ENCODE results near the gene ZXDC.

Gene ZXDC

DNA sequence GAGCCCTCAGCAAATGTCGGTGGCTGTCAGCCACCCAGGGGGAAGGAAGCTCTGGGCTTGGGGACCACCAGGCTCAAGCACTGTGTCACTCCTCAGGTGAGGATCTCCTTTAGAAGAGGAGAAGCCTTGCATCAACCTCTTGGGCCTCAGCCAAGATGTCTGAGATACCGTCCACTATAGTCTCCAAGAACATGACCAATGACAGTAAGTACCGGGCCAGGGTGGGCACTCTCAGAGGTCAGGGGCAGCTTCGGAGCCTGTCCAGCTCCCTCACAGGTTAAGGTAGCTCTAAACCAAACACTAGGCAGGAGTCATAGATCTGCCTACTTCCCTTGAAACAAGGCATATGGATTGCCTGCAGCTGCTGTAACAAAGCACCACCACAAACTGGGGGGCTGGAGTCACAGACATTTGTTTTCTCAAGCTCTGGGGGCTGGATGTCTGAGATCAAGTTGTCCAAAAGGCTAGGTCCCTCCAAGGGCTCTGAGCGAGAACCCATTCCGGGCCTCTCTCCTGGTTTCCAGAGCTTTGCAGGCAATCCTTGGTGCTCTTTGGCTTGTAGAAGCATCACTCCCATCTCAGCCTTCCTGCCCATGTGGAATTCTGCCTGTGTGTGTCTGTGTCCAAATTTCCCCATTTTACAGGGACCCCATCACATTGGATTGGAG is 79.7 kb downstream of the ZXDC start:
- Histone ChIP-seq H3K9me3 (ENCODE audit: control insufficient read depth, insufficient read depth, low read length) (peaks cover 17% of the 10 kb centered on the region; the same call in 1 of the 2 replicates), H3K9me2 (replicated peaks; ENCODE audit: control insufficient read depth, low read length) (no peaks in the 10 kb centered on the region), H3F3A (ENCODE audit: control insufficient read depth, insufficient read depth) (no peaks in the 10 kb centered on the region), H3K36me3 (ENCODE audit: control insufficient read depth, low read length) (no peaks in the 10 kb centered on the region), H3K4me3 (ENCODE audit: low read length) (no peak overlapping the region), H3K4me1 (ENCODE audit: control insufficient read depth, low read length) (peaks cover 7% of the 10 kb centered on the region), H4K20me1 (ENCODE audit: control insufficient read depth, insufficient read depth, low read depth, low read length) (no peaks in the 10 kb centered on the region), H3K27me3 (ENCODE audit: control insufficient read depth, low read length) (peaks cover 5% of the 10 kb centered on the region), H3K27ac (ENCODE audit: low read depth, low read length) (no peak overlapping the region), H3K79me2 (ENCODE audit: control insufficient read depth, low read length) (no peaks in the 10 kb centered on the region), H3K4me2 (ENCODE audit: low read length) (no peak overlapping the region)
- TF ChIP-seq EZH2phosphoT487 (IDR thresholded peaks at IDR 0.05; ENCODE audit: borderline replicate concordance, low read length): no peak
- TF ChIP-seq, protein P1, sequence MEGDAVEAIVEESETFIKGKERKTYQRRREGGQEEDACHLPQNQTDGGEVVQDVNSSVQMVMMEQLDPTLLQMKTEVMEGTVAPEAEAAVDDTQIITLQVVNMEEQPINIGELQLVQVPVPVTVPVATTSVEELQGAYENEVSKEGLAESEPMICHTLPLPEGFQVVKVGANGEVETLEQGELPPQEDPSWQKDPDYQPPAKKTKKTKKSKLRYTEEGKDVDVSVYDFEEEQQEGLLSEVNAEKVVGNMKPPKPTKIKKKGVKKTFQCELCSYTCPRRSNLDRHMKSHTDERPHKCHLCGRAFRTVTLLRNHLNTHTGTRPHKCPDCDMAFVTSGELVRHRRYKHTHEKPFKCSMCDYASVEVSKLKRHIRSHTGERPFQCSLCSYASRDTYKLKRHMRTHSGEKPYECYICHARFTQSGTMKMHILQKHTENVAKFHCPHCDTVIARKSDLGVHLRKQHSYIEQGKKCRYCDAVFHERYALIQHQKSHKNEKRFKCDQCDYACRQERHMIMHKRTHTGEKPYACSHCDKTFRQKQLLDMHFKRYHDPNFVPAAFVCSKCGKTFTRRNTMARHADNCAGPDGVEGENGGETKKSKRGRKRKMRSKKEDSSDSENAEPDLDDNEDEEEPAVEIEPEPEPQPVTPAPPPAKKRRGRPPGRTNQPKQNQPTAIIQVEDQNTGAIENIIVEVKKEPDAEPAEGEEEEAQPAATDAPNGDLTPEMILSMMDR (IDR thresholded peaks at IDR 0.05; ENCODE audit: low read depth, low read length, poor library complexity, severe bottlenecking): no peak

GRCh38 chr3:126394977-126395321 is 80.7 kb downstream of the ZXDC start:
- peaks cover 13% of the 10 kb centered on the region for H3K4me1 ChIP-seq (ENCODE audit: control insufficient read depth, low read length)
- H3K4me3 ChIP-seq (ENCODE audit: low read length): no peak overlapping the region
- H3K27ac ChIP-seq (ENCODE audit: low read depth, low read length): no peak overlapping the region
- peaks cover 5% of the 10 kb centered on the region for H3K27me3 ChIP-seq (ENCODE audit: control insufficient read depth, low read length)
- H4K20me1 ChIP-seq (ENCODE audit: control insufficient read depth, insufficient read depth, low read depth, low read length): no peaks in the 10 kb centered on the region
- TF ChIP-seq, protein P1 (IDR thresholded peaks at IDR 0.05; ENCODE audit: low read depth, low read length, poor library complexity, severe bottlenecking): no peak
- TF ChIP-seq EZH2phosphoT487 (IDR thresholded peaks at IDR 0.05; ENCODE audit: borderline replicate concordance, low read length): no peak
- H3K36me3 ChIP-seq (ENCODE audit: control insufficient read depth, low read length): no peaks in the 10 kb centered on the region
- no peaks in the 10 kb centered on the region for H3K79me2 ChIP-seq (ENCODE audit: control insufficient read depth, low read length)
- H3F3A ChIP-seq (ENCODE audit: control insufficient read depth, insufficient read depth): no peaks in the 10 kb centered on the region
- no peaks in the 10 kb centered on the region for H3K9me2 ChIP-seq (replicated peaks; ENCODE audit: control insufficient read depth, low read length)
- H3K4me2 ChIP-seq (ENCODE audit: low read length): no peak overlapping the region
- H3K9me3 ChIP-seq (ENCODE audit: control insufficient read depth, insufficient read depth, low read length): peaks cover 17% of the 10 kb centered on the region; the same call in 1 of the 2 replicates

DNA sequence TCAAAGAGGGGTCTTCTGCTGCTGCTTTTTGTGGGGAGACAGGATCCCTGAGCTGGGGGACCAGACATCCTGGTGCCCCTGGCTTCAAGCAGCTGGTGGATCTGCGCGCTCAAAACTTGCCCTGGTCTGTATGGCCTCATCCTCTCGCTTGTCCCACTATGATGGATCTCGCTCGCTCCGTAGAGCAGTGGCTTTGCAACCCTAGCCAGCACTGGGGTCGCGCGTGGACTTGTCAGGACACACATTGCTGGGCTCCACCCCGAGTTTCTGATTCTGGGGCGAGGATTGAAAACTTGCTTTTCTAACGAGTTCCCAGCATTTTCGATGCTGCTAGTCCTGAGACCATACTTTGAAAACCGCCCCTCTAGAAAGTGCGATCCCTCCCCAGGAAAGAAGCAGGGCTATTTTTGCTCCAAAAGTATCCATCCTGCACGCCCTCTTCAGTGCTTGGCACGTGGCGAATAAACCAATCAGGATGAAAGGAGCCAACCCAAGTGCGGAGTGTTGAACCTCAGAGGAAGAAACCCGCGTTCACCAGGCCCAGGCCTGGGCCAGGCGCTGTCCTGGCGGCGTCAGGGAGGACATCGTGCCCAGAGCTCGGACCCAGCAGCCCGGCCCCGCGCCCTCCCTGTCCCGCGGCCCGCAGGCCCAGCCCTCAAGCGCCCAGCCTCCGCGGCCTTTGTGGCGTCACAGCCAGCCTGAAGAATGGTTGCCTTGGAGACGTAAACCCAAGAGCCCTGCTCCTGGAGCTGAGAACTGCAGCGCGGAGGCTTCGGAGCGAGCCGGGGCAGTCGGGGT is 81.3 kb downstream of the ZXDC start, which contains the start of gene CFAP100:
Gene CFAP100, plus strand, starts transcription at position 731 of the 798 bp plus-strand sequence. CDS start 1,092 bp downstream, outside the sequence.
- peaks cover 9% of the 10 kb centered on the region for H3K27me3 ChIP-seq (ENCODE audit: control insufficient read depth, low read length)
- no peaks in the 10 kb centered on the region for H3F3A ChIP-seq (ENCODE audit: control insufficient read depth, insufficient read depth)
- peaks cover 12% of the 10 kb centered on the region; the same call in 1 of the 2 replicates for H3K9me3 ChIP-seq (ENCODE audit: control insufficient read depth, insufficient read depth, low read length)
- TF ChIP-seq EZH2phosphoT487 (IDR thresholded peaks at IDR 0.05; ENCODE audit: borderline replicate concordance, low read length): no peak
- TF ChIP-seq, protein P1 (IDR thresholded peaks at IDR 0.05; ENCODE audit: low read depth, low read length, poor library complexity, severe bottlenecking): no peak
- no peaks in the 10 kb centered on the region for H3K79me2 ChIP-seq (ENCODE audit: control insufficient read depth, low read length)
- no peak within 1 kb of the TSS for H3K4me2 ChIP-seq (ENCODE audit: low read length)
- H3K36me3 ChIP-seq (ENCODE audit: control insufficient read depth, low read length): no peaks in the 10 kb centered on the region
- no peak within 1 kb of the TSS for H3K4me3 ChIP-seq (ENCODE audit: low read length)
- H3K9me2 ChIP-seq (replicated peaks; ENCODE audit: control insufficient read depth, low read length): no peaks in the 10 kb centered on the region
- no peaks in the 10 kb centered on the region for H4K20me1 ChIP-seq (ENCODE audit: control insufficient read depth, insufficient read depth, low read depth, low read length)
- no peak within 1 kb of the TSS for H3K27ac ChIP-seq (ENCODE audit: low read depth, low read length)
- H3K4me1 ChIP-seq (ENCODE audit: control insufficient read depth, low read length): peaks cover 13% of the 10 kb centered on the region

Data from DOHH2 (cell line).